ENCODE data around the gene DAZAP1.

DAZAP1 gene

GRCh38 chr19:1441677-1442438 is 34.5 kb downstream of the DAZAP1 start:
- DNase-seq (ENCODE audit: low spot score), result no peak
- no peak for TF ChIP-seq CTCF (IDR thresholded peaks at IDR 0.05)

GRCh38 chr19:1445185-1445931 is 38.0 kb downstream of the DAZAP1 start:
- Histone ChIP-seq H3K27ac (no peak overlapping the region), H3K4me3 (peak overlapping the region; percentile 63)
- peak; percentile 93 for TF ChIP-seq CTCF (IDR thresholded peaks at IDR 0.05)
- no peak for DNase-seq (ENCODE audit: low spot score)

More at GRCh38 chr19:1441677-1442438, 34.5 kb downstream of the DAZAP1 start:
- no peak overlapping the region for H3K27ac ChIP-seq
- H3K4me3 ChIP-seq, result no peak overlapping the region

- TF ChIP-seq CTCF (IDR thresholded peaks at IDR 0.05), result no peak
- Histone ChIP-seq H3K27ac (no peak overlapping the region), H3K4me3 (peak overlapping the region; percentile 63)
- no peak for DNase-seq (ENCODE audit: low spot score)
Observed at GRCh38 chr19:1445932-1446712, 38.7 kb downstream of the DAZAP1 start.

GRCh38 chr19:1446713-1447481 is 39.5 kb downstream of the DAZAP1 start:
- TF ChIP-seq CTCF (IDR thresholded peaks at IDR 0.05), result no peak
- no peak for DNase-seq (ENCODE audit: low spot score)
- peak overlapping the region; percentile 63 for H3K4me3 ChIP-seq
- H3K27ac ChIP-seq, result no peak overlapping the region

- H3K27ac ChIP-seq, result no peak overlapping the region
- no peak for DNase-seq (ENCODE audit: low spot score)
- no peak overlapping the region for H3K4me3 ChIP-seq
- TF ChIP-seq CTCF (IDR thresholded peaks at IDR 0.05), result no peak
Observed at GRCh38 chr19:1447504-1447903, 40.1 kb downstream of the DAZAP1 start.

GRCh38 chr19:1447944-1448343 is 40.6 kb downstream of the DAZAP1 start:
- H3K4me3 ChIP-seq, result no peak overlapping the region
- H3K27ac ChIP-seq, result no peak overlapping the region
- no peak for DNase-seq (ENCODE audit: low spot score)
- TF ChIP-seq CTCF (IDR thresholded peaks at IDR 0.05), result no peak

Data from coronary artery (tissue), 2 donors.